Measurements from ENCODE around the gene TMOD1. TPM values are rescaled to one million over a fixed set of nuclear protein-coding genes. Genes with fewer than 3 reads are reported as not detected.

TMOD1 gene
- total and polyA plus RNA-seq, 9 of the 15 experiments (the other 6 are each of a cell fraction or from before 2014, with no cell fraction given) = 7.1 to 41.2 (median 14.2) TPM

DNA sequence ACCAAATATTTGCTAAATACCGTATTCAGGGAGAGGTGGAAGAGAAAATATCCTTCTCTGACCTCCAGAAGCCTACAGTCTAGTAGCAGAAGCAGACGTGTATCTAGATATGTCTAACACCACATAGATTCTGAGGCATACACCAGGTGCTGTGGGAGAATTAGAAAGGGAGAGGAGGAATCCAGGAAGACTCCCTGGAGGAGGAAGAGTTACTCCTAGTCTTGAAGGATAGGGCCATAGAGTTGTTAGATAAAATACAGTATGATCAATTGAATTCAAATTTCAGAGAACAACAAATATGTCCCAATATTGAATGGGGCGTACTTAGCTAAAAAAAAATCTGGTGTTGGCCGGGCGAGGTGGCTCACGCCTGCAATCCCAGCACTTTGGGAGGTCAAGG is 58.7 kb downstream of the TMOD1 start:
- Histone ChIP-seq H4K20me1 (replicated peaks; ENCODE audit: control insufficient read depth, insufficient read depth, low read length) (0 out of 2 replicates have a peak, but pooled peaks cover 4% of the 10 kb centered on the region), H3K36me3 (ENCODE audit: control insufficient read depth, insufficient read depth, low read length) (peaks cover 35% of the 10 kb centered on the region; the same call in 2 of the 3 replicates), H3K4me2 (ENCODE audit: insufficient read depth, low read length) (no peak overlapping the region), H3K9me1 (ENCODE audit: control insufficient read depth, insufficient read depth, low read length) (no peaks in the 10 kb centered on the region), H3K4me3 (no peak overlapping the region), H3K9me3 (replicated peaks; ENCODE audit: control insufficient read depth, insufficient read depth, low read depth, low read length) (no peaks in the 10 kb centered on the region), H3K4me1 (replicated peaks in 1 of 2; ENCODE audit: control insufficient read depth in 2 of 2, insufficient read depth in 2 of 2, low read length in 2 of 2) (no peaks in the 10 kb centered on the region), H2AFZ (ENCODE audit: low read depth, low read length) (no peak overlapping the region), H3K79me2 (ENCODE audit: control insufficient read depth, insufficient read depth, low read length) (no peaks in the 10 kb centered on the region), H3K9ac (ENCODE audit: insufficient read depth in 1 of 2, low read depth in 2 of 2, low read length in 2 of 2) (no peak overlapping the region), H3K27me3 (ENCODE audit: control insufficient read depth in 2 of 2, insufficient read depth in 2 of 2, low read length in 2 of 2) (no peaks in the 10 kb centered on the region), H3K27ac (ENCODE audit: extremely low read depth, low read depth, low read length) (no peak overlapping the region; the same call in 2 of the 3 replicates)
- intact Hi-C loops (cut with micrococcal nuclease) (no loop called here), in situ Hi-C loops (cut with MboI) (no loop called here)
- ATAC-seq (no peak), DNase-seq (ENCODE audit: extremely low read depth in 1 of 4, low spot score in 3 of 4) (no peak), FAIRE-seq (no peak)
- WGBS (ENCODE audit: insufficient coverage, low coverage, missing lambda C conversion rate) = 93% methylated on average over 6 of the region's 6 CpGs
- POLR2A ChIA-PET = interaction anchor here (1.5 kb wide), 1 partner anchor 19 kb away, joined by 3 read pairs; no protein-coding TSS in a partner anchor
- no TSS peak for BruUV-seq (replicated peaks)
- no peak for TF ChIP-seq HOXB6 (CRISPR knock-in tag; IDR thresholded peaks at IDR 0.05; ENCODE audit: borderline replicate concordance)
- TF ChIP-seq, protein P1, sequence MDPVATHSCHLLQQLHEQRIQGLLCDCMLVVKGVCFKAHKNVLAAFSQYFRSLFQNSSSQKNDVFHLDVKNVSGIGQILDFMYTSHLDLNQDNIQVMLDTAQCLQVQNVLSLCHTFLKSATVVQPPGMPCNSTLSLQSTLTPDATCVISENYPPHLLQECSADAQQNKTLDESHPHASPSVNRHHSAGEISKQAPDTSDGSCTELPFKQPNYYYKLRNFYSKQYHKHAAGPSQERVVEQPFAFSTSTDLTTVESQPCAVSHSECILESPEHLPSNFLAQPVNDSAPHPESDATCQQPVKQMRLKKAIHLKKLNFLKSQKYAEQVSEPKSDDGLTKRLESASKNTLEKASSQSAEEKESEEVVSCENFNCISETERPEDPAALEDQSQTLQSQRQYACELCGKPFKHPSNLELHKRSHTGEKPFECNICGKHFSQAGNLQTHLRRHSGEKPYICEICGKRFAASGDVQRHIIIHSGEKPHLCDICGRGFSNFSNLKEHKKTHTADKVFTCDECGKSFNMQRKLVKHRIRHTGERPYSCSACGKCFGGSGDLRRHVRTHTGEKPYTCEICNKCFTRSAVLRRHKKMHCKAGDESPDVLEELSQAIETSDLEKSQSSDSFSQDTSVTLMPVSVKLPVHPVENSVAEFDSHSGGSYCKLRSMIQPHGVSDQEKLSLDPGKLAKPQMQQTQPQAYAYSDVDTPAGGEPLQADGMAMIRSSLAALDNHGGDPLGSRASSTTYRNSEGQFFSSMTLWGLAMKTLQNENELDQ (CRISPR knock-in tag; IDR thresholded peaks at IDR 0.05; ENCODE audit: borderline replicate concordance) = no peak
- TF ChIP-seq TAF9B (IDR thresholded peaks at IDR 0.05; ENCODE audit: partially characterized antibody) = no peak
- TF ChIP-seq ZFP36 (IDR thresholded peaks at IDR 0.05; ENCODE audit: low read depth, low read length, partially characterized antibody) = peak; percentile 97
- no peak for TF ChIP-seq TEAD2 (tag; IDR thresholded peaks at IDR 0.05)
- peak; percentile 40 for TF ChIP-seq RBM25 (IDR thresholded peaks at IDR 0.05; ENCODE audit: low read depth, low read length, severe bottlenecking)
- TF ChIP-seq HNRNPH1 (optimal IDR thresholded peaks at IDR 0.05; ENCODE audit: low read depth, low read length) = no peak
- no peak for TF ChIP-seq NRF1 (conservative IDR thresholded peaks at IDR 0.05 in 1 of 2, IDR thresholded peaks at IDR 0.05 in 1 of 2)
- CTCF ChIA-PET (ENCODE audit: low intra/inter-chr PET ratio) = no interaction called here

Measured in K562 (cell line).